SK-N-MC (cell line): ENCODE results near the gene PPCDC.

ENCODE experiments used
- EZH2 ChIP-seq: fragments of 200-600 bp; sonication (generic); IDR thresholded peaks from one replicate; pipeline ENCODE4 v1.6.1; 2017; ENCODE audit warnings: antibody characterized with exemption
- FOXP2 ChIP-seq: optimal IDR thresholded peaks from 2 replicates; pipeline ENCODE3; 2011; ENCODE audit warnings: mild to moderate bottlenecking, moderate library complexity; ENCODE audit not compliant: insufficient read depth; ENCODE audit errors: extremely low read length, control extremely low read depth
- POLR2AphosphoS5 ChIP-seq: IDR thresholded peaks from 2 replicates; pipeline ENCODE4 v1.6.1; 2012; ENCODE audit warnings: mild to moderate bottlenecking, low read depth, low read length, borderline replicate concordance

DNA sequence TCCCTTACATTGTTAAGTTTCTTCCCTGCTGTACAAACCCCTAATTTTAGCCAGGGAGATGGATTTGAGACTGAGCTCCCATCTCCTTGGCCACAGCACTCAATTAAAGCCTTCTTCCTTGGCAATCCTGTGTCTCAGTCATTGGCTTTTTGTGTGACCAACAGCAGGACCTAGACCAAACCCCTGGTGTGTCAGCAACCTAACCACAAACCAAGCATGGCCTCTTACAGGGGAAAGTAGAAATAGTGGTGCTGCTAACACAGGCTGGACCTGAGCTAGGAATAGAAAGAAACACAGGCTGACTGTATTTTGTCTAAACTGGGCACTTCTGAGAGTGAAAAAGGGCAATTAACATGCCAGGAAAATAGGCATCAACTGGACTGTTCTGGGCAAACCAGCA lies 37.9 kb downstream of the PPCDC start:
- no peak for TF ChIP-seq EZH2
- TF ChIP-seq FOXP2, result no peak
- no peak for TF ChIP-seq POLR2AphosphoS5
